GM19023 (cell line): ENCODE data around the gene ARHGAP8.

Source experiments
- ATAC-seq: cut with Tn5 transposase; IDR thresholded peaks from one replicate; pipeline ENCODE4 v1.9.1; 2021; ENCODE audit warnings: mild to moderate bottlenecking, moderate library complexity; ENCODE audit not compliant: unreplicated experiment

The ARHGAP8 gene

GRCh38 chr22:44752285-44753188 is at the start of gene ARHGAP8:
TSS of gene ARHGAP8 (plus strand) at chr22:44752575. CDS start at chr22:44786528, 33,953 bp downstream.
- no peak for ATAC-seq

- ATAC-seq, result no peak
Observed at GRCh38 chr22:44703255-44703870, 49.0 kb upstream of the ARHGAP8 start.

GRCh38 chr22:44704159-44705021 is 48.0 kb upstream of the ARHGAP8 start:
- no peak for ATAC-seq

DNA sequence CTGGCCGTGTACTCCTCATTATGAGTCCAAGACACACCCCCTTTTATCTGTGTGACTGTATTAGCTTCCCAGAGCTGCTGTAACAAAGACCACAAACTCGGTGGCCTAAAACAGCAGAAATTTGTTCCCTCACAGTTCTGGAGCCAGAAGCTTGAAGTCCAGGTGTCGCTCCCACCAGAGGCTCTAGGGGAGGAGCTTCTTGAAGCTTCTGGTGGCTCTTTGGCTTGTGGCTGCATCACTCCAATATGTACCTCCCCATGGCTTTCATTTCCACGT is 47.4 kb upstream of the ARHGAP8 start:
- no peak for ATAC-seq

DNA sequence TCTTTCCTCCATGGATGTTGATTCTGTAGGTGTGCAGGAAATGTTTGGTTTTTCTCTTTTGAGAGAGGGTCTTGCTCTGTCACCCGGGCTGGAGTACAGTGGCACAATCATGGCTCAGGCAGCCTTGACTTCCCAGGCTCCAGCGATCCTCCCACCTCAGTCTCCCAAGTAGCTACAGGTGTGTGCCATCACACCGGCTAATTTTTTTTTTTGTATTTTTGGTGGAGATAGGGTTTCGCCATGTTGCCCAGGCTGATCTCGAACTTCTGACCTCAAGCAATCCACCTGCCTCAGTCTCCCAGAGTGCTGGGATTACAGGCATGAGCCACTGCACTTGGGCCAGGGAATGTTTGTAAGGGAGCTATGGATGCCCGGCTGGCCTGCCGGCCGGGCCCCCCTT is 45.9 kb upstream of the ARHGAP8 start:
- ATAC-seq, result no peak

DNA sequence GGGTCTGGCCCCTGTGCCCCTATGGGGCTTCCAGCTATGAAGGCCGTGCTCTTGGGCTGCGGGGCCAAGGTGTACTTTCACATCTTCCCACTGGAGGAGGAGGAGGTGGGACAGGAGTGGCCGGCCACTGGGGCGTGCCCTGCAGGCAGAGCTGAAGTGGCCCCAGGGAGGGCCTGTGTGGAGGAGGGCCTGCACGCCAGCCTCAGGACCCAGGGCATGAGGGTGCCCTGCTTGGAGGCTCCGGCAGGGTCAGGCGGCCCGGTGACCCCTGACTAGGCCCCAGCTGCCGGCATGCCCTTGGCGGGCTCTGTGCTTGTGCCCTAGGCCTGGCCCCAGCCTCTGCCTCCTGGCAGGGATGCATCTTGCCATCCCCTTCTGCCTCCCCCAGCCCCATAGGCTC is 45.2 kb upstream of the ARHGAP8 start:
- no peak for ATAC-seq

DNA sequence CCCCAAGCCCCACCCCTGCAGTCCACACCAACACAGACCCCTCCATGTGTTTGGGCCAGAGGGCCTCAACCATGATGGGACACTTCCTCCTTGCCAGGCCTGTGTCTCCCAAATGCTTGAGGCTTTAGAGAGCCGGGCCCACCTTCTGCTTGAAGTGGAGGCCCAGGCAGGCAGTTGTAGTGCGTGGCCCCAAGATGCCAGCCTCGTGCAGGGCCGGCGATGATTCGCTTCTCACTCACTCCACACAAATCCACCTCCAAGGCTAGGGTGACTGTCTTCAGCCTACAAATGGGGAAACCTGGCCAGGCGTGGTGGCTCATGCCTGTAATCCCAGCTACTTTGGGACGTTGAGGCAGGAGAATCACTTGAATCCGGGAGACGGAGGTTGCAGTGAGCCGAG is 44.6 kb upstream of the ARHGAP8 start:
- no peak for ATAC-seq

DNA sequence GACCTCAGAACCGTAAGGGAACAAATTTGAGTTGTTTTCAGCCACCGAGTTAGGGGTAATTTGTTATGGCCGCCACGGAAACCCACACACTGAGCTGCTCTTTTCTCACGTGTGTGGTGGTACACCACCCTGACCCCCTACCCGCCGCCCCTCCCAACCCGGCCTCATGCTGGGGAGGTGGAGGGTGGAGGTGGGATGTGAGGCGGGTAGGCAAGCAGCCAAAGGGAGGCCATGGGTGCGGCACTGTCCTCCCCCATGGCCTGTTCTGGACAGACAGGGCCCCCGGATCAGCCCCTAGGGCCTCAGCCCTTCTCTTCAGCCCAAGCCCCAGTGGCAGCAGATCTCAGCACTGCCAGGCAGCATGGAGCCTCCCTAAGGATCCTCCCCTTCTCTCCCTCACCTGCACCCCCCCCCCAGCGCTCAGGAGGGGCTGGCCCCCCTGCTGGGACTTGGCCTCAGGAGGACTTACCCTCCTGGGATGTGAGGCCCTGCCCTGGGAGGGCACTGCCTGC is 42.4 kb upstream of the ARHGAP8 start:
- no peak for ATAC-seq

DNA sequence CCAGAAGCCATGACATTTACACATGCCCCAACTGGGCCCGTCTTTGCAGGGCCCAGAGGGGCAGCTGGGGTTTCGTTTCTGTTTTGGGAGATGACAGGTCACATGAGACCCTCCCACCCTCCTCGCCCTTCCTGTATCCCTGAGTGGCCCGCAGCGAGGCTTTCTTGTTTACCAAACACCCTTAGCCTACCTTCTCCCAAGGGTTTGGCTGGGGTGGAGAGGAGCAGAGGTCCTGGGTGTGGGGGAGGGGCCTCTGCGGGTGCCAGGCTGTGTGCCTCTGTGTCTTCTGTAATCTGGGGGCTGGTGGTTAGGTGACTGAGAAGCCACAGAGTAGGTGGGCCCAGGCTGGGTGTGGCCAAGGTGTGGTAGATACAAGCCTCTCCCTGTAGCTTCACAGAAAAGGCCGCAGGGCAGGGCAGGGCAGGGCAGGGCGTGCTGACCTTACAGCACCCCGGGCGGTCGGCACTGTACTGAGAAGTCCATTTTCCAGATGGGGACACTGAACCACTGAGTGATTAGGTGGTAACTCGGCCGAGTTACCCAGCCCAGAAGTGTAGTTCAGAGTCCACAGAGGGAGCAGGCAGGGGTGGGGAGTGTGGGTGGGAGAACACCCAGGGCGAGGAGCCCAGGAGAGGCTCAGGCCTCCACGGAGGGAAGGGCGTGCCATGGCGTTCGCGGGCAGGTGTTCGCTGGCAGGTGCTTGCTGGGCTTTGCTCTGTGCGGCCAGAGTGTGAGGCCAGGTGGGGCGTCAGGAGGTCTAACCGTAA is 41.7 kb upstream of the ARHGAP8 start:
- ATAC-seq, result no peak

DNA sequence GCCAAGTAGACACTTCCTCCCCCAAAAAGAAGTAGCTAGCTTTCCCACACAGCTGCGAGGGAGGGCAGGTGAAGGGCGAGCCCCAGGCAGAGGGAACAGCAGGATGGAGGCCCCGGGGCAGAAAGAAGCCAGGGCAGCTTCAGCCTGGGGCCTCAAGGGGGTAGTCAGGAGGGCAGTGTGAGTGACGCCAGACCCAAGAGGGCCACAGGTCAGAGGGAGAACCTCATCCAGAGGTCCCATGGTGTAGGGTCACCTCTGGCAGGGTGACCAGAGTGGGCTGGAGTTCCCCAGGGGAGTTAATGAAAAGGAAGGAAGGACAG is 41.2 kb upstream of the ARHGAP8 start:
- ATAC-seq, result no peak

- ATAC-seq, result no peak
Observed at GRCh38 chr22:44711690-44712555, 40.5 kb upstream of the ARHGAP8 start.

GRCh38 chr22:44712962-44713361 is 39.4 kb upstream of the ARHGAP8 start:
- ATAC-seq, result no peak

DNA sequence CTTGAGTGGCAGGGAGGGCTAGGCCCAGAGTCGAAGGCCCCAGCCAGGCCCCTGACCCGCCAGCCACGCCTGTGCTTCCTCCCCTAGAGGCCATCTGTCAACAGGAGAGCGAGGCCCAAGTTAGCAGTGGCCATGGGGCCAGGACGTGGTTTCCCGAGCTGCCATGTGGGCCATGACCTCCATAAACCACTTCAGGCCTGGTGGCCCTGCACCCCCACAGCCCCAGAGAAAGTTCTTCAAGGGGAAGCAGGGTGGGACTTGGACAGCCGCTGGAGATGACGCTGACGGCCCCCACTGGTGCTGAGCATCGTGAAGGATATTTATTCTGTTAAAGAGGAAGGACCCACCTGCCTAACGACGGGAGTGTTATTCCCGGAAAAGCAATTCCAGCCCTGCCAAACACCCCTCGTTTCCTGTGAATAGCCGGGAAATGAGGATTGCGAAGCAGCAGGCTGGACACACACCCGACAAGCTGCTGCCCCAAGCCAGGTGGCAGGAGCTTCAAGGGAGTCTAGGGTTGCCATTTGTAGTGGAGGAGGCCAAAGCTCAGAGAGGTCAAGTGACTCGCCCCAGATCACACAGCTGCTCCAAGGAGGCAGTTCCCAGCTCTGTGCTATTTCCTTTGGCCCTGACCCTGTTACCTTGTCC is 37.5 kb upstream of the ARHGAP8 start:
- no peak for ATAC-seq

- no peak for ATAC-seq
Observed at GRCh38 chr22:44718418-44718817, 34.0 kb upstream of the ARHGAP8 start.

DNA sequence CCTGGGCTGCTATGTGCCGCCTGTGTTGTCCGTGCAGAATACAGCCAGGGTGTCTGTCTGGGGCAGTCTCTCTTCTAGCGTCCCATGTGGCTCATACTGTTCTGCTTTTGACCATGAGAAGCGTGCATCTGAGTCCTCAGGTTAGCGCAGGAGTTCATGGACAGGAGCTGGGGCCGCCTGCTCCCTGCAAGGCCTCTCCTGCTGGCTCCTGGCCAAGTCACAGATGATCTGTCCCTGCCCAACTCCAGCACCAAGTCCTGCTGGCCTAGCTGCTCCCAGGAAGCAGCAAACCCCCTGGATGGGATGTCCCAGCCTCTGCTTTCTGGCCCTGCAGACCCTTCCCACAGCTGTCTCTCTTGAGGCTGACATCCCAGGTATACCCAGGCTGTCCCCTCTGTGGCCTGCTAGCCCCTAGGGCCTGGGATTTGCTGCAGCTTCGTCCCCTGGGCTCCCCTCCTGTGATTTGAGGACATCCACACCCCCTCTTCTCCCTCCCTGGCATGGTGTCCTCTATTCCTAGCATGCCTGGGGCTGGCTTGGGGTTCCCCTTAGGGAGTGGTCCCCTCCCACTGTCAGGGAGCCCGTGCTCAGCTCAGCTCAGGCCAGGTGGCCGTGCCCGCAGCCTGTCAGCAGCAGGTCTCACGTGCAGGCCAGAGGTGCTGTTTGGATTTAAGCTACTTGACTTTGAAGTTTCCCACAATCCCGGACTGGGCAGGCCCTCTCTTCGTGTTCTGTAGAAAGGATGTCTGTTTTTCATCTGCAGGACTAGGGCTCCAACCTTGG is 32.6 kb upstream of the ARHGAP8 start:
- no peak for ATAC-seq

- no peak for ATAC-seq
Observed at GRCh38 chr22:44721213-44721612, 31.2 kb upstream of the ARHGAP8 start.

- no peak for ATAC-seq
Observed at GRCh38 chr22:44722611-44723010, 29.8 kb upstream of the ARHGAP8 start.

DNA sequence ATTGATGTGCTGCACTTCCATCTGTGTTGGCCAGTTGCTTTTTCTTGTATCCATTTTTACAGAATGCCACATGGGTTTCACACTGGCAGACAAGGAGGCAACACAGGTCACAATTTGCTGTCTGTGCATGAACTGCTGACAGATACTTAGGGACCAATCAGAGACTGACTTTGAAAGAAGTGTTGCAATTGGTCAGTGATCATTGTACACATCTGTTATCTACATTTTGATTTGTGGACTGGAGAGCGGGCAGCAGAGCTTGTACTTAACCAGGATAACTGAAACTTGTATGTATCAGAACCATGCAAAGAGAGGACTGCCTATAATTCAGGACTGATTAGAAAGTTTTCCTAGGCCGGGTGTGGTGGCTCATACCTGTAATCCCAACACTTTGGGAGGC is 28.6 kb upstream of the ARHGAP8 start:
- ATAC-seq, result no peak

GRCh38 chr22:44724416-44724815 is 28.0 kb upstream of the ARHGAP8 start:
- ATAC-seq, result no peak
